Activated CD4-positive, CD25-positive, alpha-beta regulatory T cell treated with anti-CD3 and anti-CD28 coated beads, Interleukin-2, amount 50 U/mL, for 24 hours (primary cell): ENCODE measurements around the gene GPR32.
A peak's percentile ranks its signal among the peaks of the same experiment; 100 is the strongest.

Source experiments
- ATAC-seq, 2 donors: fragments of 150-1000 bp; cut with Tn5 transposase; one replicate each; pipeline ENCODE4 v1.10.0; 2021; ENCODE audit warnings: mild to moderate bottlenecking in 1 of 2, moderate library complexity in 1 of 2

The GPR32 gene

GRCh38 chr19:50784710-50785109 lies 14.4 kb downstream of the GPR32 start:
- no peak for ATAC-seq

GRCh38 chr19:50785329-50785728 lies 15.1 kb downstream of the GPR32 start:
- ATAC-seq: no peak

- ATAC-seq: no peak
Observed at GRCh38 chr19:50790396-50790795, 20.1 kb downstream of the GPR32 start, which contains the start of gene ACP4. Gene ACP4, plus strand, starts transcription at chr19:50790415. Its CDS starts 0 bp downstream, at chr19:50790415.

- no peak for ATAC-seq
Observed at GRCh38 chr19:50790922-50791467, 20.7 kb downstream of the GPR32 start.

GRCh38 chr19:50791594-50792271 lies 21.5 kb downstream of the GPR32 start:
- no peak for ATAC-seq

GRCh38 chr19:50792272-50793250 lies 22.3 kb downstream of the GPR32 start:
- no peak for ATAC-seq

- ATAC-seq: no peak
Observed at GRCh38 chr19:50793558-50794065, 23.3 kb downstream of the GPR32 start.

GRCh38 chr19:50794074-50794875 lies 24.0 kb downstream of the GPR32 start:
- ATAC-seq: peak; percentile 10 to 14

- ATAC-seq: peak; percentile 13 to 24
Observed at GRCh38 chr19:50794876-50795663, 24.8 kb downstream of the GPR32 start.

GRCh38 chr19:50795664-50796073 lies 25.4 kb downstream of the GPR32 start:
- no peak for ATAC-seq

GRCh38 chr19:50796128-50796633 lies 25.9 kb downstream of the GPR32 start:
- no peak for ATAC-seq

GRCh38 chr19:50796634-50797428 lies 26.6 kb downstream of the GPR32 start:
- no peak for ATAC-seq

GRCh38 chr19:50797429-50797780 lies 27.1 kb downstream of the GPR32 start:
- ATAC-seq: no peak

GRCh38 chr19:50797781-50798658 lies 27.8 kb downstream of the GPR32 start:
- no peak for ATAC-seq

- no peak for ATAC-seq
Observed at GRCh38 chr19:50798659-50799546, 28.6 kb downstream of the GPR32 start.

- ATAC-seq: no peak
Observed at GRCh38 chr19:50799547-50799851, 29.2 kb downstream of the GPR32 start.

- ATAC-seq: no peak
Observed at GRCh38 chr19:50801107-50801506, 30.8 kb downstream of the GPR32 start.

- ATAC-seq: peak; percentile 8 to 12
Observed at GRCh38 chr19:50803633-50804419, 33.6 kb downstream of the GPR32 start.
